K562 (cell line): ENCODE results near the gene SLC4A2. TPM values are rescaled to one million over a fixed set of nuclear protein-coding genes. Genes with fewer than 3 reads are reported as not detected.

Experiments used
- ATAC-seq: fragments of 200-7000 bp; cut with Tn5 transposase; 3 replicates; pipeline ENCODE4 v1.9.1; 2020; ENCODE audit warnings: moderate library complexity
- BruUV-seq: library from RNA; stranded (reverse); fragments of 400-500 nt; replicated peaks from 2 replicates; lab custom pipeline; 2021; lab: Mats Ljungman, UMichigan
- CTCF ChIA-PET: fragments of 300-600 bp; formaldehyde crosslinking; extraction: SDS; loops from one replicate; lab custom pipeline; 2021; ENCODE audit warnings: low intra/inter-chr PET ratio; lab: Yijun Ruan, JAX
- POLR2A ChIA-PET: fragments of 300-600, 350-650 bp; sonication (Branson Sonifier 250); formaldehyde crosslinking; extraction: SDS; loops from one replicate; lab custom pipeline; 2021; ENCODE audit warnings: antibody characterized with exemption, inconsistent platforms; lab: Yijun Ruan, JAX
- DNase-seq, 4 experiments: peaks; one replicate each; pipeline versions ENCODE4 v3.0.0 to v3.0.0-alpha.2; 2011 to 2018; ENCODE audit warnings: low spot score in 3 of 4, mixed read lengths in 3 of 4; ENCODE audit errors: extremely low read depth in 1 of 4
- FAIRE-seq: peaks from 2 replicates; lab custom pipeline; 2011; peaks lifted over from hg19 to GRCh38; lab: Jason Lieb, UNC
- H2AFZ ChIP-seq: 2 replicates; pipeline ENCODE4 v1.6.0; 2011; ENCODE audit warnings: low read depth, low read length, control low read depth, inconsistent platforms
- H3K27ac ChIP-seq: fragments of 200-600 bp; 3 replicates; pipeline ENCODE4 v1.8.0; 2011; ENCODE audit warnings: low read depth, mild to moderate bottlenecking, control low read depth, inconsistent platforms, low read length, moderate library complexity, mixed read lengths; ENCODE audit errors: extremely low read depth
- H3K27me3 ChIP-seq, 2 experiments: fragments of 300-600 bp in 1 of 2; 2 replicates in 1 of 2; 3 replicates in 1 of 2; pipeline versions ENCODE4 v1.6.0 to v1.8.0; 2011; ENCODE audit warnings: inconsistent platforms in 2 of 2, low read length in 2 of 2, mild to moderate bottlenecking in 1 of 2, mixed read lengths in 1 of 2, moderate library complexity in 1 of 2; ENCODE audit not compliant: control insufficient read depth in 2 of 2, insufficient read depth in 2 of 2
- H3K36me3 ChIP-seq: fragments of 300-600 bp; 3 replicates; pipeline ENCODE4 v1.8.0; 2011; ENCODE audit warnings: mild to moderate bottlenecking, low read length, inconsistent platforms; ENCODE audit not compliant: control insufficient read depth, insufficient read depth
- H3K4me1 ChIP-seq, 2 experiments: fragments of 200-600 bp in 1 of 2; replicated peaks in 1 of 2; 2 replicates in 1 of 2; 3 replicates in 1 of 2; pipeline versions ENCODE4 v1.5.1 to v1.8.0; 2011; ENCODE audit warnings: inconsistent platforms in 2 of 2, low read length in 2 of 2, mild to moderate bottlenecking in 1 of 2, mixed read lengths in 1 of 2, moderate library complexity in 1 of 2; ENCODE audit not compliant: control insufficient read depth in 2 of 2, insufficient read depth in 2 of 2
- H3K4me2 ChIP-seq: 2 replicates; pipeline ENCODE4 v1.6.1; 2011; ENCODE audit warnings: low read length, control low read depth, inconsistent platforms, mixed read lengths; ENCODE audit not compliant: insufficient read depth
- H3K4me3 ChIP-seq: fragments of 200-600 bp; sonication (generic), shearing (Covaris generic); 2 replicates; pipeline ENCODE4 v1.5.1; 2016; ENCODE audit warnings: control low read depth, inconsistent platforms
- H3K79me2 ChIP-seq: fragments of 200-600 bp; 3 replicates; pipeline ENCODE4 v1.8.0; 2011; ENCODE audit warnings: low read length, inconsistent platforms; ENCODE audit not compliant: control insufficient read depth, insufficient read depth
- H3K9ac ChIP-seq, 2 experiments: 2 replicates each; pipeline versions ENCODE4 v1.6.0 to v1.6.1; 2011; ENCODE audit warnings: low read depth in 2 of 2, low read length in 2 of 2, control low read depth in 1 of 2, inconsistent platforms in 1 of 2, mild to moderate bottlenecking in 1 of 2, mixed read lengths in 1 of 2; ENCODE audit not compliant: insufficient read depth in 1 of 2
- H3K9me1 ChIP-seq: one replicate; pipeline ENCODE4 v1.6.0; 2011; ENCODE audit warnings: inconsistent platforms, mild to moderate bottlenecking, low read length, moderate library complexity; ENCODE audit not compliant: control insufficient read depth, insufficient read depth
- H3K9me3 ChIP-seq: replicated peaks from 2 replicates; pipeline ENCODE4 v1.5.1; 2011; ENCODE audit warnings: low read depth, low read length, inconsistent platforms; ENCODE audit not compliant: control insufficient read depth, insufficient read depth
- H4K20me1 ChIP-seq: replicated peaks from 2 replicates; pipeline ENCODE4 v1.6.1; 2011; ENCODE audit warnings: low read length, inconsistent platforms, mixed read lengths; ENCODE audit not compliant: control insufficient read depth, insufficient read depth
- ADNP ChIP-seq: fragments of 200-800 bp; sonication (Bioruptor generic); IDR thresholded peaks from 2 replicates; pipeline ENCODE4 v1.6.1; 2016; ENCODE audit warnings: missing genetic modification characterization, missing compliant biosample characterization
- CAMTA2 ChIP-seq: fragments of 250-450 bp; sonication (Bioruptor Pico); conservative IDR thresholded peaks from 2 replicates; pipeline ENCODE4 v1.5.1; 2022
- DPF2 ChIP-seq: fragments of 450-650 bp; IDR thresholded peaks from 2 replicates; pipeline ENCODE4 v1.6.1; 2016
- FOXK2 ChIP-seq, 2 experiments: fragments of 450-650 bp; IDR thresholded peaks in 1 of 2; conservative IDR thresholded peaks in 1 of 2; 2 replicates each; pipeline ENCODE4 v1.6.1; 2016; ENCODE audit warnings: low read depth in 2 of 2, mild to moderate bottlenecking in 1 of 2
- KHSRP ChIP-seq: fragments of 450-650 bp; IDR thresholded peaks from 2 replicates; pipeline ENCODE4 v1.6.1; 2017
- MAFF ChIP-seq: IDR thresholded peaks from 2 replicates; pipeline ENCODE4 v1.6.1; 2012; ENCODE audit warnings: low read length, improper control_type of control experiment
- MTF1 ChIP-seq: fragments of 250-450 bp; sonication (Bioruptor Pico); IDR thresholded peaks from 2 replicates; pipeline ENCODE4 v1.9.0; 2021; ENCODE audit warnings: moderate library complexity, mild to moderate bottlenecking, inconsistent platforms, borderline replicate concordance
- POLR2G ChIP-seq: fragments of 200-400 bp; formaldehyde crosslinking; IDR thresholded peaks from 2 replicates; pipeline ENCODE4 v1.6.1; 2017; ENCODE audit warnings: low read depth, mild to moderate bottlenecking, antibody characterized with exemption, low read length, moderate library complexity
- RAD51 ChIP-seq: fragments of 450-650 bp; IDR thresholded peaks from 2 replicates; pipeline ENCODE4 v1.7.1; 2016; ENCODE audit warnings: low read depth, mild to moderate bottlenecking, borderline replicate concordance
- RBM39 ChIP-seq: fragments of 200-400 bp; formaldehyde crosslinking; optimal IDR thresholded peaks from 2 replicates; pipeline ENCODE3; 2018; ENCODE audit warnings: low read depth, low read length
- ZFP36 ChIP-seq: fragments of 150-350 bp; IDR thresholded peaks from 2 replicates; pipeline ENCODE4 v1.6.1; 2018; ENCODE audit warnings: low read length, low read depth; ENCODE audit not compliant: partially characterized antibody
- ZKSCAN8 ChIP-seq: fragments of 200-800 bp; sonication (Bioruptor generic); IDR thresholded peaks from 2 replicates; pipeline ENCODE4 v1.6.1; 2016; ENCODE audit warnings: missing genetic modification characterization, missing compliant biosample characterization
- ZNF551 ChIP-seq: fragments of 250-450 bp; sonication (Bioruptor Pico); IDR thresholded peaks from 2 replicates; pipeline ENCODE4 v1.5.0; 2021; ENCODE audit warnings: mild to moderate bottlenecking, moderate library complexity
- ZNF583 ChIP-seq: fragments of 250-450 bp; sonication (Bioruptor Pico); IDR thresholded peaks from 2 replicates; pipeline ENCODE4 v1.4.0; 2020
- WGBS: fragments of 100-300 bp; shearing (Covaris generic); methylation state at CpG from one replicate; pipeline ENCODE4 v1.1.6; 2016; ENCODE audit warnings: low coverage, mixed read lengths; ENCODE audit not compliant: insufficient coverage; ENCODE audit errors: missing lambda C conversion rate; 5-methylcytosine and 5-hydroxymethylcytosine counted together
- in situ Hi-C: fragments of 300-500 bp; cut with MboI; formaldehyde crosslinking; loops from 4 replicates; pipeline ENCODE4 v1.15.0; 2018; ENCODE audit warnings: inconsistent platforms, mixed read lengths
- intact Hi-C: fragments of 100-400 bp; cut with micrococcal nuclease; formaldehyde crosslinking; loops from 2 replicates; pipeline ENCODE4 v1.14.2; 2022
- polyA plus RNA-seq, 8 experiments: library from polyadenylated mRNA; depleted of rRNA in 4 of 8; stranded (reverse) in 5 of 8; unstranded in 3 of 8; fragments of >200 nt; fragmentation: Nextera tagmentation in 2 of 8; fragmentation: Illumina TruSeq in 1 of 8; extraction: Ambion mirVana in 2 of 8; extraction: Trizol in 1 of 8; gene quantifications; 2 replicates each; pipeline versions ENCODE4 v1.2.1 to v1.2.3, GENCODE V29; 2011 to 2014; ENCODE audit warnings: inconsistent platforms in 1 of 8, missing spikeins in 1 of 8
- total RNA-seq, 7 experiments: library from RNA; depleted of rRNA in 6 of 7; stranded (reverse); fragments of >200 nt in 6 of 7; fragmentation: Illumina TruSeq in 2 of 7; extraction: Trizol in 2 of 7; gene quantifications; 2 replicates each; pipeline versions ENCODE4 v1.2.1 to v1.2.3, GENCODE V29; 2011 to 2021; ENCODE audit warnings: low replicate concordance in 1 of 7
- TF ChIP-seq, protein P1 (sequence below): fragments of 250-450 bp; sonication (Bioruptor Pico); IDR thresholded peaks from 2 replicates; pipeline ENCODE4 v1.8.0; 2021; ENCODE audit warnings: borderline replicate concordance, mild to moderate bottlenecking, moderate library complexity; ENCODE audit not compliant: poor library complexity, severe bottlenecking

SLC4A2 gene
- total and polyA plus RNA-seq, 9 of the 15 experiments (the other 6 are each of a cell fraction or from before 2014, with no cell fraction given): 11.4 to 375 (median 130) TPM

- in situ Hi-C loops: no loop called here
- POLR2A ChIA-PET: interaction anchor here (0.6 to 1.8 kb wide), 4 partner anchors 9 to 444 kb away, joined by 3 to 6 read pairs (median 4); no protein-coding TSS in a partner anchor
- intact Hi-C loops: no loop called here
- ATAC-seq (no peak; the same call in 2 of the 3 replicates), DNase-seq (no peak), FAIRE-seq (no peak)
- no peak overlapping the region for H3K4me3 ChIP-seq
- H2AFZ ChIP-seq: no peak overlapping the region
- no peaks in the 10 kb centered on the region for H3K27me3 ChIP-seq
- H3K9me3 ChIP-seq: no peaks in the 10 kb centered on the region
- no peaks in the 10 kb centered on the region for H3K79me2 ChIP-seq
- H3K9ac ChIP-seq: peak overlapping the region in 1 of 2 experiments; percentile 77; a peak in 2 of 4 replicates
- CTCF ChIA-PET: no interaction called here
- H3K27ac ChIP-seq: no peak overlapping the region
- H4K20me1 ChIP-seq: no peaks in the 10 kb centered on the region
- H3K4me2 ChIP-seq: no peak overlapping the region
- peaks cover 2% of the 10 kb centered on the region for H3K9me1 ChIP-seq
- H3K4me1 ChIP-seq: peaks cover under 1 to 56% of the 10 kb centered on the region in 2 experiments; a peak in 3 of 5 replicates
- peaks cover 21% of the 10 kb centered on the region for H3K36me3 ChIP-seq
- peak; percentile 34; the same call in 1 of the 2 replicates for TF ChIP-seq POLR2G
- TF ChIP-seq KHSRP: no peak
- 77% methylated on average over 9 of the region's 9 CpGs for WGBS
- BruUV-seq: no TSS peak
Observed at GRCh38 chr7:151045967-151046366, 13.4 kb upstream of the SLC4A2 start.

DNA sequence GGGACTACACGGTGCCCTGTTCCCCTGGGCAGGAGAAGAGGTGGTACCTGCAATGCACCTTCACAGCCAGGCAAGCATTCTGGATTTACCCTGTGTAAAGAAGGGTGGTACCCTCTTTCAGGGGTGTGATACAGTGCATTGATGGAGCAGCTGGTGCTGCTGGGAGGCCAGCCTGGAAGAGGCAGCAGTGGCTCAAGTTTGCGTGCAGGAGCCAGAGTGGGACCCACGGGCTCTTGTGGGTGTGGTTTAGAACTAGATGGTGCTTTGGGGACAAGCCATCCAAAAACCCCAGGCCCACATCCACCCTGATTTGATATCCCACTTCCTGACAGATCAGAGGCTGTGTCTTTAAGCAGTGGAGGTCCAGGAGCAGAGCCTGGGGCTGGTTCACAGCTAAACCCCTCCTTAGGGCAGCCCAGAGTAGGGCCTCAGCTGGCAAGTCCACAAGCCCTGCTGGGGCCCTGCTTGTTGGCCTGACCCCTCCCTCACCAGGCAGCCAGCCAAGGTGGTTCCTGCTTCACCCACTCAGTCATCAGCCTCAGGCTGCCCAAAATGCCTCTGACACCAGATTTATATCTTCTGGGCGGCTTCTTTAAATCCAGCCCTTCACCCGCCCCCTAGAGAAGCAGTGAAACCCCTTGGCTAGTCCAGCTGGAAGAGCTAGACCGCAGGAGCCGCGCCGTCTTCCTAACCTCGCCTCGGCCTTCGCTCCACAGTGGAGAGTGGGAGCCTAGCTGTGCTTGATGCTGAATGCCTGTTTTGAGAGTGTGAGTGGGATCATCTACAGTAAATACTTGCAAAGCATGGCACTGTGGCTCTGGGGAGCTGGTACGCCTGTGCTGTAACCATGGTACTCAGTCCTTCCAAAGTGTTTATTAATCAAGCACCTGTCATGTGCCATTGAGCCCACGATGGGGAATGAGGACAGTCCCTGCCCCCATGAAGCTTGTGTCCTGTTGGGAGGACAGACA, 12.5 kb upstream of the SLC4A2 start:
- no peak overlapping the region for H2AFZ ChIP-seq
- H3K4me3 ChIP-seq: no peak overlapping the region
- DNase-seq (peak in 2 of 4 experiments; percentile 13 to 14), FAIRE-seq (no peak), ATAC-seq (peak; percentile 4)
- peak overlapping the region in 1 of 2 experiments; percentile 77; a peak in 2 of 4 replicates for H3K9ac ChIP-seq
- CTCF ChIA-PET: no interaction called here
- no peaks in the 10 kb centered on the region for H4K20me1 ChIP-seq
- H3K79me2 ChIP-seq: no peaks in the 10 kb centered on the region
- in situ Hi-C loops: no loop called here
- no peaks in the 10 kb centered on the region for H3K9me3 ChIP-seq
- intact Hi-C loops: no loop called here
- BruUV-seq: no TSS peak
- WGBS: 56% methylated on average over 14 of the region's 14 CpGs
- no peak overlapping the region for H3K27ac ChIP-seq
- H3K36me3 ChIP-seq: peaks cover 20% of the 10 kb centered on the region
- no peak overlapping the region for H3K4me2 ChIP-seq
- H3K27me3 ChIP-seq: no peaks in the 10 kb centered on the region
- POLR2A ChIA-PET: interaction anchor here (0.6 to 1.8 kb wide), 4 partner anchors 8 to 443 kb away, joined by 3 to 6 read pairs (median 4); partner anchors contain the start of gene ABCB8
- H3K9me1 ChIP-seq: no peaks in the 10 kb centered on the region
- peaks cover 0 to 54% of the 10 kb centered on the region in 2 experiments; a peak in 2 of 5 replicates for H3K4me1 ChIP-seq
- no peak for TF ChIP-seq MAFF
- TF ChIP-seq ZKSCAN8: no peak
- TF ChIP-seq MTF1: no peak
- TF ChIP-seq, protein P1, sequence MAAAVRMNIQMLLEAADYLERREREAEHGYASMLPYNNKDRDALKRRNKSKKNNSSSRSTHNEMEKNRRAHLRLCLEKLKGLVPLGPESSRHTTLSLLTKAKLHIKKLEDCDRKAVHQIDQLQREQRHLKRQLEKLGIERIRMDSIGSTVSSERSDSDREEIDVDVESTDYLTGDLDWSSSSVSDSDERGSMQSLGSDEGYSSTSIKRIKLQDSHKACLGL (CRISPR knock-in tag): no peak
- no peak for TF ChIP-seq ZNF583
- TF ChIP-seq DPF2: no peak
- no peak for TF ChIP-seq CAMTA2
- TF ChIP-seq ZNF551: no peak
- peak; percentile 92 for TF ChIP-seq ZFP36
- no peak for TF ChIP-seq RAD51
- TF ChIP-seq ADNP (tag): no peak
- TF ChIP-seq FOXK2 (conservative IDR thresholded peaks at IDR 0.05 in 1 of 2, IDR thresholded peaks at IDR 0.05 in 1 of 2; ENCODE audit: low read depth in 2 of 2): no peak
- TF ChIP-seq RBM39: no peak
